ENCODE measurements around the gene ATP1B2.

Gene ATP1B2, protein sequence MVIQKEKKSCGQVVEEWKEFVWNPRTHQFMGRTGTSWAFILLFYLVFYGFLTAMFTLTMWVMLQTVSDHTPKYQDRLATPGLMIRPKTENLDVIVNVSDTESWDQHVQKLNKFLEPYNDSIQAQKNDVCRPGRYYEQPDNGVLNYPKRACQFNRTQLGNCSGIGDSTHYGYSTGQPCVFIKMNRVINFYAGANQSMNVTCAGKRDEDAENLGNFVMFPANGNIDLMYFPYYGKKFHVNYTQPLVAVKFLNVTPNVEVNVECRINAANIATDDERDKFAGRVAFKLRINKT

DNA sequence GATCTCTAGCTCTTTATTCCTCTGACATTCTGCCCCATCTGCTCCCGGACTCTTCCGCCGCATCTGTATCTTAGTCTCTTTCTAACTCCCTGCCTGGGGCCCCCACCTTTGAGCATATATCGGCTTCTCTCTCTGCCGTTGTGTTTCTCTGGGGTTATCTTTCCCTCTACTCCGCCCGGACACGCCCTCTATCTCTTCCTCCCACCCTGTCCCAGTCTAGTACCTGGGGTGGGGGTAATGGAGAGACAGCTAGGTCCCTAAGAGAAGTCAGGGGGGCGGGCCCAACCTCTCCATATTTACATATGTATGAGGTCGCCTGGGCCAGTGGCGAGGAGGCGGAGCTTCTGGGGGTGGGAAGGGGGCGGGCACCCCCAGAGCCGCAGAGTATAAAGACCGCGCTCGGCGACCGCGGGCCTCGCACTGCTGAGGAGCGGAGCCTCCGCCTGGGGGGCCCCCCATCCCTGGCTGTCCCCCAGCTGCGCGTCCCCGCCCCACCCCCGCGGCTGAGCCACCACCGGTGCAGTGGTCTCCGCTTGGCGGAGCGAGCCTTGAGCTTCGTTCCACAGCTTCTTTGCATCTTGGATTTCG, at the start of gene ATP1B2:
Gene ATP1B2, plus strand, starts transcription at position 418 of the 588 bp plus-strand sequence. CDS start 593 bp downstream, outside the sequence.
- peak within 1 kb of the TSS; percentile 19 for H3K4me3 ChIP-seq (replicated peaks; ENCODE audit: low read depth, low read length)
- TF ChIP-seq, protein P1, sequence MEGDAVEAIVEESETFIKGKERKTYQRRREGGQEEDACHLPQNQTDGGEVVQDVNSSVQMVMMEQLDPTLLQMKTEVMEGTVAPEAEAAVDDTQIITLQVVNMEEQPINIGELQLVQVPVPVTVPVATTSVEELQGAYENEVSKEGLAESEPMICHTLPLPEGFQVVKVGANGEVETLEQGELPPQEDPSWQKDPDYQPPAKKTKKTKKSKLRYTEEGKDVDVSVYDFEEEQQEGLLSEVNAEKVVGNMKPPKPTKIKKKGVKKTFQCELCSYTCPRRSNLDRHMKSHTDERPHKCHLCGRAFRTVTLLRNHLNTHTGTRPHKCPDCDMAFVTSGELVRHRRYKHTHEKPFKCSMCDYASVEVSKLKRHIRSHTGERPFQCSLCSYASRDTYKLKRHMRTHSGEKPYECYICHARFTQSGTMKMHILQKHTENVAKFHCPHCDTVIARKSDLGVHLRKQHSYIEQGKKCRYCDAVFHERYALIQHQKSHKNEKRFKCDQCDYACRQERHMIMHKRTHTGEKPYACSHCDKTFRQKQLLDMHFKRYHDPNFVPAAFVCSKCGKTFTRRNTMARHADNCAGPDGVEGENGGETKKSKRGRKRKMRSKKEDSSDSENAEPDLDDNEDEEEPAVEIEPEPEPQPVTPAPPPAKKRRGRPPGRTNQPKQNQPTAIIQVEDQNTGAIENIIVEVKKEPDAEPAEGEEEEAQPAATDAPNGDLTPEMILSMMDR (IDR thresholded peaks at IDR 0.05; ENCODE audit: low read depth, low read length, missing control alignments), result no peak

DNA sequence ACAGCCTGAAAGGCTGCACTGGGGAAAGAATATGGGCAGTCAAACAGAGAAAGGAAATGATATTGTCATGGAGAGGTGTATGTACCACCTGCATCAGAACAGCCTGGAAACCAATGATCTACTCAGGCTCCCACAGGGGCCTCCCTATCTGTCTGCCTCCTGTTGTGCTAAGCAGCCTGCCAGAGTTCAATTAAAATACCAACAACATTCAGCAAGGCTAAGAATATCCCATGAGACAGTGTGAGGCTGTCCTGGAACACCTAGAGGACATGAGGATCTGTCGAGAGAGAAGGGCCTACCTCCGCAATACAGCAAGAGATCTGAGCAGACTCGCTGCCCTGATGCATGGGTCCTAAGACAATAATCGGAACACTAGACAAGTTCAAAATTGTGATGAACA, 44.4 kb upstream of the ATP1B2 start:
- DNase-seq (ENCODE audit: extremely low read depth, low read depth), result no peak
- no peak overlapping the region for H3K4me3 ChIP-seq (replicated peaks; ENCODE audit: low read depth, low read length)
- TF ChIP-seq, protein P1 (IDR thresholded peaks at IDR 0.05; ENCODE audit: low read depth, low read length, missing control alignments), result no peak

More for the DNA sequence above, at the start of gene ATP1B2:
- no peak for DNase-seq (ENCODE audit: extremely low read depth, low read depth)

DNA sequence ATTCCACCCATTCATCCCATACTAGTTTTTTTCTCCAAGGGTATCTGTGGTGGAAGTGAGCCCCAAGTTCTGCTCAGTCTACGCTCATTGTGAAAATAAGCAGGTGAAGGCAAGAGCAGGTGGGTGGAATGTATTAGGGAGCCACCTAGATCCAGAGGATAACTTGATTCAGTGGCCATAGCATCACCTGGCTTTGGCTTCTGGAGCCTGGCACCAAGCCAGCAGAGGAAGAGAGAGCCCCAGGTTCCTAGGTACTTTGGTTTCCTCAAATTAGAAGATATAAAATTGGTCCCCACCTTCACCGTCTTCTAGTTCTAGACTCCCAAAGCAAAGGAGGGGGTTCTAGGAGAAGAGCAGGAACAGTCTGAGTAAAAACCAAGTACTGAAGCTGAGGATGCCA, 40.1 kb upstream of the ATP1B2 start:
- TF ChIP-seq, protein P1 (IDR thresholded peaks at IDR 0.05; ENCODE audit: low read depth, low read length, missing control alignments), result no peak
- H3K4me3 ChIP-seq (replicated peaks; ENCODE audit: low read depth, low read length), result no peak overlapping the region
- DNase-seq (ENCODE audit: extremely low read depth, low read depth), result no peak

DNA sequence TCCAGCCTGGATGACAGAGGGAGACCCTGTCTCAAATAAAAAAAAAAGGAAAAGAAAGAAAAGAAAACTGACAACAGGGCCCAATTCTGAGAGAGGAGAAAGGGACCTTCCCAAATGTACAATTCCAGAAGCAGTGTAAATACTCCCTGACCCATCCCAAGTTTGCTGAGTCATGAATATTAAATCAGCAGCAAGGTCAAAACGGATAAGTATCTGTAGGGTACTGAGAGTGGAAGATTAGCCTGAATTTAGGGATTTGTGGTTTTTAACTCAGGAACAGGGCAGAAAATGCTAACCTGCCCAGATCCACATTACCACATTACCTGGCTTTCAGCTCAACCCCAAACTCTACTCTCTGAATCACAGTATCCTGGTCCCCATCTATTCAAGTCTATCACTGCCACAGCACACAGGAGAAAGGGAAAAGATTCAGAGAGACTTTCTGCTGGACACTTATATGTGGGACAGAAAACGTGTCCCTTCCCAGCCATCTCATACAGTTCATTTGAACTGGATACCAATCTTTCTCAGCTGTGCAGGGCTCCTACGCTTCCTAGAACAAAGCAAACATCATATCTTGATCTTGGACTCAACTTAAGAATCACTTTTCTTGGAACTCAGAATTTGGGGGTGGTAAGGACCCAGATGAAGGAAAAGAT, 39.0 kb upstream of the ATP1B2 start:
- DNase-seq (ENCODE audit: extremely low read depth, low read depth), result no peak
- peak overlapping the region; percentile 88 for H3K4me3 ChIP-seq (replicated peaks; ENCODE audit: low read depth, low read length)
- TF ChIP-seq, protein P1 (IDR thresholded peaks at IDR 0.05; ENCODE audit: low read depth, low read length, missing control alignments), result no peak

DNA sequence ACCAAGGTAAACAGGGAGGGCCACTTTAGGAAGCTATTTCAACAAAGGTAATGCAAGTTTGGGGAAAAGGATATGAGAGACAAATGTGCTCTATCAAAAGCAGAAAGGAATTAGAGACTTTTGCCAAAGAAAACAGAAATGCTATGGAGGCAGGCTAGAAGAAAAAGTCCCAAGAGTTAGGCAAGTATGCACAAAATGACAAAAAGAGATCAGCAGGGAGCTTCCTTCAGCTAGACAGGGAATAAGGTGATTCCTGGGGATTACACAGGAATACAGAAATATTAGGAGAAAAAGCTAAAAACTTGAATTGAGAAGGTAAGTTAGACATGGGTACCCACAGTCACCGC, 38.5 kb upstream of the ATP1B2 start:
- TF ChIP-seq, protein P1 (IDR thresholded peaks at IDR 0.05; ENCODE audit: low read depth, low read length, missing control alignments), result no peak
- DNase-seq (ENCODE audit: extremely low read depth, low read depth), result no peak
- peak overlapping the region; percentile 88 for H3K4me3 ChIP-seq (replicated peaks; ENCODE audit: low read depth, low read length)

DNA sequence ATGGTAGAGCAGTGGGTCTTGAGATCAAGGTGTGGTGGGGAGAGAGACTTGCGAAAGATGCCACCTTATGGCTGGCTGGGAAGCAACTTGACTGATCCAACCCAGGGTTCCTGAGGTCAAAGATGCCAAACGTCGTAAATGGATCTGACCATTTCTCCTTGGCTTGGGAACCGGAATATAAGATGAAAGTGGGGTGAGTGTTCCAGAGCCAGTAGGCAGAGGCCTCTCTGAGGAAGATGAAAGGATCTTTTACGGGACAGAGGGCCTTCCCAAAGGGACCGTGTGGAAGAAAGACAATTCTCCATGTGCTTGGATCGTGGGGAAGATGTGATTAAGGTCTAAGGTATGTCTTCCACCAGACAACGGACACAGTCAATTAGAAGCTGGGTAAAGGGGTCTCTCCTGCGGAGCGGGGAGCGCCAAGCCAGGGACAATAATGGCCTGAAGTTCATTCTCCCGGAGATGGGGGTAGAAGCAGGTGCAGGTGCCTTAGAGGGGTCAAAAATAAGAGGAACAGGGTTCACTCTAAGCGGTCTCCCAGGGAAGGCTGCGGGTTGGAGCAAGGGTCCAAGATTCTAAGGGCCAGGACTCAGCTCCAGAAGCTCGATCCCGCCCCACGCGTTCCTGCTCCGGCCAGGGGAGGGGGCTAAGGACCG, 36.8 kb upstream of the ATP1B2 start:
- TF ChIP-seq, protein P1 (IDR thresholded peaks at IDR 0.05; ENCODE audit: low read depth, low read length, missing control alignments), result no peak
- DNase-seq (ENCODE audit: extremely low read depth, low read depth), result no peak
- peak overlapping the region; percentile 88 for H3K4me3 ChIP-seq (replicated peaks; ENCODE audit: low read depth, low read length)
